H9 (cell line): ENCODE data around the gene OR1J4. TPM values are rescaled to one million over a fixed set of nuclear protein-coding genes. Genes with fewer than 3 reads are reported as not detected.

ENCODE experiments used
- DNase-seq: peaks from one replicate; pipeline ENCODE4 v3.0.0-alpha.2; 2017
- H2AFZ ChIP-seq: one replicate; pipeline ENCODE4 v1.6.1; 2013; ENCODE audit warnings: mild to moderate bottlenecking, low read length, control low read depth, moderate library complexity
- H2AK5ac ChIP-seq: 2 replicates; pipeline ENCODE4 v1.6.1; 2013; ENCODE audit warnings: low read length, control low read depth, mixed read lengths; ENCODE audit not compliant: insufficient read length
- H2BK120ac ChIP-seq: one replicate; pipeline ENCODE4 v1.6.1; 2013; ENCODE audit warnings: low read depth, mild to moderate bottlenecking, low read length, control low read depth, inconsistent platforms; ENCODE audit not compliant: poor library complexity, severe bottlenecking
- H2BK12ac ChIP-seq: 2 replicates; pipeline ENCODE4 v1.6.1; 2013; ENCODE audit warnings: low read length, control low read depth, mixed read lengths, low read depth; ENCODE audit not compliant: insufficient read length
- H2BK15ac ChIP-seq: 2 replicates; pipeline ENCODE4 v1.6.1; 2013; ENCODE audit warnings: low read depth, low read length, control low read depth
- H2BK20ac ChIP-seq: one replicate; pipeline ENCODE4 v1.6.1; 2013; ENCODE audit warnings: low read depth, mild to moderate bottlenecking, low read length, control low read depth, inconsistent platforms; ENCODE audit not compliant: poor library complexity, severe bottlenecking
- H2BK5ac ChIP-seq: 2 replicates; pipeline ENCODE4 v1.6.1; 2013; ENCODE audit warnings: low read length, control low read depth, mixed read lengths; ENCODE audit not compliant: insufficient read length
- H3K14ac ChIP-seq: 2 replicates; pipeline ENCODE4 v1.6.1; 2013; ENCODE audit warnings: low read length, control low read depth; ENCODE audit not compliant: insufficient read depth
- H3K18ac ChIP-seq: 2 replicates; pipeline ENCODE4 v1.6.1; 2013; ENCODE audit warnings: low read depth, mild to moderate bottlenecking, mixed read lengths, low read length, control low read depth; ENCODE audit not compliant: insufficient read length
- H3K23ac ChIP-seq: 2 replicates; pipeline ENCODE4 v1.6.1; 2013; ENCODE audit warnings: low read length, control low read depth, mixed read lengths, low read depth; ENCODE audit not compliant: insufficient read length
- H3K23me2 ChIP-seq: 2 replicates; pipeline ENCODE4 v1.6.1; 2013; ENCODE audit warnings: low read depth, mild to moderate bottlenecking, mixed read lengths, low read length, control low read depth; ENCODE audit not compliant: insufficient read length, poor library complexity, severe bottlenecking
- H3K27ac ChIP-seq: 2 replicates; pipeline ENCODE4 v1.5.1; 2013; ENCODE audit warnings: low read length, control low read depth, mixed read lengths, low read depth; ENCODE audit not compliant: insufficient read length
- H3K27me3 ChIP-seq: 2 replicates; pipeline ENCODE4 v1.6.1; 2013; ENCODE audit warnings: low read length, control low read depth, inconsistent platforms; ENCODE audit not compliant: insufficient read depth
- H3K4ac ChIP-seq: 2 replicates; pipeline ENCODE4 v1.6.1; 2013; ENCODE audit warnings: low read depth, mild to moderate bottlenecking, control low read depth, inconsistent platforms, low read length, moderate library complexity
- H3K4me1 ChIP-seq: 2 replicates; pipeline ENCODE4 v1.6.1; 2013; ENCODE audit warnings: low read length, control low read depth, inconsistent platforms; ENCODE audit not compliant: insufficient read depth
- H3K4me2 ChIP-seq: 2 replicates; pipeline ENCODE4 v1.6.1; 2013; ENCODE audit warnings: low read length, control low read depth, mixed read lengths; ENCODE audit not compliant: insufficient read length, insufficient read depth
- H3K56ac ChIP-seq: 2 replicates; pipeline ENCODE4 v1.6.1; 2013; ENCODE audit warnings: low read depth, mild to moderate bottlenecking, mixed read lengths, low read length, control low read depth; ENCODE audit not compliant: insufficient read length
- H3K79me1 ChIP-seq: 2 replicates; pipeline ENCODE4 v1.6.1; 2013; ENCODE audit warnings: low read depth, mild to moderate bottlenecking, moderate library complexity, low read length, control low read depth, inconsistent platforms; ENCODE audit not compliant: insufficient read depth, poor library complexity, severe bottlenecking
- H3K79me2 ChIP-seq: 2 replicates; pipeline ENCODE4 v1.6.1; 2013; ENCODE audit warnings: low read length, control low read depth, inconsistent platforms; ENCODE audit not compliant: insufficient read depth
- H3K9ac ChIP-seq: 2 replicates; pipeline ENCODE4 v1.6.1; 2013; ENCODE audit warnings: low read length, control low read depth, mixed read lengths; ENCODE audit not compliant: insufficient read length; ENCODE audit errors: extremely low read depth
- H3K9me3 ChIP-seq: one replicate; pipeline ENCODE4 v1.6.1; 2013; ENCODE audit warnings: low read depth, low read length, inconsistent platforms; ENCODE audit not compliant: control insufficient read depth
- H3T11ph ChIP-seq: one replicate; pipeline ENCODE4 v1.6.1; 2013; ENCODE audit warnings: mild to moderate bottlenecking, low read length, control low read depth, inconsistent platforms
- H4K20me1 ChIP-seq: one replicate; pipeline ENCODE4 v1.6.1; 2013; ENCODE audit not compliant: control insufficient read depth, insufficient read length, insufficient read depth
- H4K5ac ChIP-seq: 2 replicates; pipeline ENCODE4 v1.6.1; 2013; ENCODE audit warnings: low read depth, mild to moderate bottlenecking, mixed read lengths, low read length, control low read depth; ENCODE audit not compliant: insufficient read length
- H4K8ac ChIP-seq: replicated peaks from 2 replicates; pipeline ENCODE4 v1.6.1; 2013; ENCODE audit warnings: low read length, control low read depth, mixed read lengths, low read depth; ENCODE audit not compliant: insufficient read length
- H4K91ac ChIP-seq: 2 replicates; pipeline ENCODE4 v1.6.1; 2013; ENCODE audit warnings: low read depth, mild to moderate bottlenecking, moderate library complexity, mixed read lengths, low read length, control low read depth; ENCODE audit not compliant: insufficient read length
- H3K27ac Mint-ChIP-seq, 3 experiments: 2 replicates in 2 of 3; 3 replicates in 1 of 3; pipeline ENCODE4 v1.8.0; 2020 to 2021; ENCODE audit warnings: mixed read lengths in 3 of 3, mild to moderate bottlenecking in 1 of 3, moderate library complexity in 1 of 3
- H3K27me3 Mint-ChIP-seq: 2 replicates; pipeline ENCODE4 v1.8.0; 2021; ENCODE audit warnings: low read depth, mild to moderate bottlenecking, moderate library complexity, mixed read lengths
- H3K36me3 Mint-ChIP-seq, 3 experiments: 2 replicates in 2 of 3; 3 replicates in 1 of 3; pipeline ENCODE4 v1.8.0; 2020 to 2021; ENCODE audit warnings: low read depth in 3 of 3, mixed read lengths in 3 of 3; ENCODE audit not compliant: insufficient read depth in 1 of 3
- H3K4me1 Mint-ChIP-seq, 2 experiments: 2 replicates each; pipeline ENCODE4 v1.8.0; 2020; ENCODE audit warnings: mixed read lengths in 2 of 2
- H3K4me3 Mint-ChIP-seq, 2 experiments: 2 replicates in 1 of 2; 3 replicates in 1 of 2; pipeline ENCODE4 v1.8.0; 2020 to 2021; ENCODE audit warnings: mild to moderate bottlenecking in 2 of 2, mixed read lengths in 2 of 2, moderate library complexity in 1 of 2
- H3K9me3 Mint-ChIP-seq, 2 experiments: 2 replicates in 1 of 2; 3 replicates in 1 of 2; pipeline ENCODE4 v1.8.0; 2020; ENCODE audit warnings: mild to moderate bottlenecking in 2 of 2, mixed read lengths in 2 of 2, moderate library complexity in 1 of 2
- CTCF ChIP-seq: fragments of 200-600 bp; sonication (generic); conservative IDR thresholded peaks from 3 replicates; pipeline ENCODE4 v1.8.0; 2021; ENCODE audit warnings: antibody characterized with exemption, mild to moderate bottlenecking
- WGBS: extraction: QIAGEN DNeasy Blood & Tissue Kit; methylation state at CpG from one replicate; pipeline ENCODE4 v1.1.7; 2013; ENCODE audit warnings: missing lambda C conversion rate, low lambda C conversion rate, mixed read lengths; ENCODE audit not compliant: insufficient read length; ENCODE audit errors: extremely low coverage; 5-methylcytosine and 5-hydroxymethylcytosine counted together
- total RNA-seq: library from RNA; stranded (reverse); gene quantifications from 2 replicates; pipeline ENCODE4 v1.2.1, GENCODE V29; 2021

OR1J4 gene
- total RNA-seq, 1 experiment from 2014 or later = not detected

DNA sequence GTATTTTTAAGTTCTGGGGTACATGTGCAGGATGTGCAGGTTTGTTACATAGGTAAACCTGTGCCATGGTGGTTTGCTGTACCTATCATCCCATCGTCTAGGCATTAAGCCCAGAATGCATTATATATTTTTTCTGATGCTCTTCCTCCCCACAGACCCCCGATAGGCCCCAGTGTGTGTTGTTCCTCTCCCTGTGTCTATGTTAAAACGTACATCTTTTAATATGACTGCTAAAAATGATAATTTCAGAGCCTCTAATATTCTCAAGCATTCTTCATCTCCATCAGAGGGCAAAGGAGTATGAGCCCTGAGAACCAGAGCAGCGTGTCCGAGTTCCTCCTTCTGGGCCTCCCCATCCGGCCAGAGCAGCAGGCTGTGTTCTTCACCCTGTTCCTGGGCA lies 8.4 kb upstream of the OR1J4 start, which contains the start of gene OR1J2:
Gene OR1J2 (plus strand): TSS at position 301 of the 400 bp plus-strand sequence. CDS start 0 bp downstream, at position 301.
- Histone ChIP-seq H3K4ac (no peak within 1 kb of the TSS), H2BK120ac (no peak within 1 kb of the TSS), H3T11ph (no peak within 1 kb of the TSS), H3K79me1 (no peaks in the 10 kb centered on the region), H4K8ac (no peak within 1 kb of the TSS), H3K14ac (no peak within 1 kb of the TSS), H3K23me2 (no peaks in the 10 kb centered on the region), H4K91ac (no peak within 1 kb of the TSS), H3K9ac (no peak within 1 kb of the TSS), H3K56ac (no peak within 1 kb of the TSS), H3K9me3 (peaks cover 36% of the 10 kb centered on the region), H2AFZ (no peak within 1 kb of the TSS), H3K4me2 (no peak within 1 kb of the TSS), H3K27me3 (no peaks in the 10 kb centered on the region), H3K18ac (no peak within 1 kb of the TSS), H3K23ac (no peak within 1 kb of the TSS), H4K20me1 (no peaks in the 10 kb centered on the region), H3K27ac (no peak within 1 kb of the TSS), H2AK5ac (no peak within 1 kb of the TSS), H2BK15ac (no peak within 1 kb of the TSS), H3K79me2 (no peaks in the 10 kb centered on the region), H2BK5ac (no peak within 1 kb of the TSS), H2BK20ac (no peak within 1 kb of the TSS), H4K5ac (no peak within 1 kb of the TSS), H2BK12ac (no peak within 1 kb of the TSS), H3K4me1 (no peaks in the 10 kb centered on the region)
- no CpG with 5 or more reads among the region's 6 CpGs for WGBS
- H3K36me3 Mint-ChIP-seq = peaks cover 0 to 8% (median 0%) of the 10 kb centered on the region in 3 experiments; a peak in 2 of 7 replicates
- no peaks in the 10 kb centered on the region for H3K4me1 Mint-ChIP-seq
- TF ChIP-seq CTCF = no peak
- DNase-seq = no peak
- H3K27me3 Mint-ChIP-seq = no peaks in the 10 kb centered on the region; the same call in 1 of the 2 replicates
- peaks cover 49 to 70% of the 10 kb centered on the region in 2 experiments for H3K9me3 Mint-ChIP-seq
- no peak within 1 kb of the TSS for H3K27ac Mint-ChIP-seq
- H3K4me3 Mint-ChIP-seq = no peak within 1 kb of the TSS
